RPMI7951 (cell line): ENCODE results near the gene SEMA4D. TPM values are rescaled to one million over a fixed set of nuclear protein-coding genes. Genes with fewer than 3 reads are reported as not detected.

Source experiments
- DNase-seq: peaks from one replicate; pipeline ENCODE4 v3.0.0-alpha.2; 2012; ENCODE audit warnings: low read depth
- total RNA-seq: library from RNA; depleted of rRNA; stranded (reverse); fragments of >200 nt; shearing (Covaris generic); gene quantifications from 2 replicates; pipeline ENCODE4 v1.2.3, GENCODE V29; 2014

Gene SEMA4D
- total RNA-seq, 1 experiment from 2014 or later: 0.12 TPM

- no peak for DNase-seq
Measured at GRCh38 chr9:89370593-89370992, 127.3 kb downstream of the SEMA4D start.

DNA sequence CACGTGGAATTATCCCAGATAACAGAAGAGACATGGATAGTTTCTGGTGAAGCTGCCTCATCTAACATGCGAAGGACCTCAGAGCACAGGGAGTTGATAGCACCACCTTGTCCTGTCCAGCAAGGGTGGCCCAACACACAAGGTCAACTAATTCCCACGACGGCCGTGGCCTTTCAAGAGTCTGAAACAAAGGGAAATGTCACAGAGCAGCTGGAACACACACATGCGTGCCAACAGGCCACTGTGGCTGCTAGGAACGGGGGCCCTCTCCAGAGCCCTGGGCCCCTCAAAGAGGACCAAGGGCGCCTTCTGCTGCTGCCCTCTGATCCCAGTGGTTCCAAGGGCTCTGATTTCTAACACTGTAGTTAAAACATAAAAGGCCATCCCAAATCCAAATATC, 128.9 kb downstream of the SEMA4D start:
- DNase-seq: no peak

GRCh38 chr9:89368550-89368949, 129.4 kb downstream of the SEMA4D start:
- no peak for DNase-seq

DNA sequence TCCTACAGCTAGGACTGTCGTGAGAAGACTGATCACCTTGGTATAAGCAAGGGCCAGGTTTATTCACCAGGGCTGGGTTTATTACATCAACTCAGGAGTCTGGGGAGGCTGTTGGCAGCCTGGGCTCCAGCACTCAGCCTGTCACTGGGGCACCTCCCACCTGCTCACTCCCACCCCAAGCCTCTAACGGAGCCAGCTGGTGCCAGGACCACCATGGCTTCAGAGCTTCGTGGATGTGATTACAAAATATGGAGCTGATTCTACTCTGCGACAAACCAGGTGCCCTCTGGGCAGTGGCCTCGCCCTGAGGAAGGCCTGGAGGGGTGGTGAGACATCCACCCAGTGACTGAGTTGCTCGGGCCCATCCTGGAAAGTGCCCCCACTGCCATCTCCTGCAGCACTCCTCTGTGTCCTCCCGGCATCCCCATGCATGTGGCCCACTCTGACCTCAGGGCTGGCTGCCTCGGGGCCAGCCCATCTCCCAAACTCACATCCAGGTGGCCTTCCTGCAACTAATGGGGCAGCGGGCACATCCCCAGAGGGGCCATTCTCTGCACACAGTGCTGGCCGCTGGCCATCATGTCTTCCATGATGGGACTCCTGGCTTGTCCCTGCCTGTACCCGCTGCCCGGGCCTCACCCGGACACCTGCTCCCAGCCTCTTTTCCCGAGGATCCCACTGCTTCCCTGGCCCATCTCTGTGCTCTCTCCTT, 130.0 kb downstream of the SEMA4D start:
- no peak for DNase-seq

- DNase-seq: no peak
Measured at GRCh38 chr9:89367281-89367680, 130.6 kb downstream of the SEMA4D start.

DNA sequence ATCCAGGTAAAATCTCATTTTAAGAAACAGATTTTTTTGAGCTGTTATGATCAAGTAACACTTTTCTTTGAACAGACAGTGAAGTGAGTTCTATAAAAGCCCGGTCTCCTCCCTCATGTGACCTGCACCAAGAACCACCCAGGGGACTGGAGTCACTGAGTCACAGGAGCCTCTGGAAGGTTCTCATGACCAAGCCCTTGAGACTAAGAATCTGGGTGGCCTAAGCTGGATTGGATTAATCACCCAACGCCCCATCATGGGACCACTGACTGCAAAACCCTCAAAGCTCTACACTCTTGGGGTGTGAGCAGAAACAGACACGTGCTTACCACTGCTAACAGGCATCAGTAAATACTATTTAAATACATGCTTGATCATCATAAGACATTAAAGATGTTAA, 131.2 kb downstream of the SEMA4D start:
- DNase-seq: no peak

GRCh38 chr9:89365532-89365912, 132.4 kb downstream of the SEMA4D start:
- DNase-seq: no peak

DNA sequence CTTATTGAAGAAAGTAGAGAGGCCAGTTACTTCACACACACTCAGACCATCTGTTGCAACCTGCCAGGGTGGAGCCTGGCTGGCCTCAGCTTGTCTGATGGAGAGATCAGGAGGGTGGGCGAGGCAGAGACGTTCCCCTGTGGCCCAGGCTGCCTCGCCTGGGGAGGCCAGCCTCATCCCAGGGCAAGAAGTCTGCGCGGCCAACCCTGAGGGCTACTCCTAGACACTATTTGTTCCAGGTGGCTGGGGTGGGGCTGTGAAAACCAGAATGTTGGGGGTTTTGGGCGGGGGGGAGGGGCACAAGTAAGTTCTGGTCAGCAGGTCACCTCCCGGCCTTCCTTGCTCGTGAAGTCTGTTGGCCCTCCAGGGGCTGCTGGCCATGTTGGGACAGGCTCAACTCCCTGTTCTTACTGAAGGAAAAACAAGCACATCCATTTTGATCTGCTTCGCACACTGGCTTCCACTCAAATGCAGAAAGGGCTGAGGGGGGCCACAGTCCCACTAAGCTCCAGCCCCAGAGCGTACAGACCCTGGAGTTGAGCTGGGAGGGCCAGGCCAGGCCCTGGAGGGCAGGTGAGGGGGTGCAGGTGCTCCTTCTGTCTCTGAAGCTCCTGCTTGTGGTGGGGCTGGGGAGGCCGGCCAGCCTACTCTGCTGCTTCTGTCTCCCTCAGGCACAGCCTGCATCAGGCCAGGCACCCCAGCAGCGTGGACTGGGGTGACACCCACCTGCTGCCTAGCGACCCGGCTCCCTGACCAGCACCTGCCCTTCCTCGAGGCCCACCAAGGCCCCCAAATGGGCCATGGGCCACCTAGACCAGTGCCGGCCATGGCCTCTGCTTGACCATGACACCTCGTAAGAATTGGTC, 133.0 kb downstream of the SEMA4D start:
- DNase-seq: no peak

DNA sequence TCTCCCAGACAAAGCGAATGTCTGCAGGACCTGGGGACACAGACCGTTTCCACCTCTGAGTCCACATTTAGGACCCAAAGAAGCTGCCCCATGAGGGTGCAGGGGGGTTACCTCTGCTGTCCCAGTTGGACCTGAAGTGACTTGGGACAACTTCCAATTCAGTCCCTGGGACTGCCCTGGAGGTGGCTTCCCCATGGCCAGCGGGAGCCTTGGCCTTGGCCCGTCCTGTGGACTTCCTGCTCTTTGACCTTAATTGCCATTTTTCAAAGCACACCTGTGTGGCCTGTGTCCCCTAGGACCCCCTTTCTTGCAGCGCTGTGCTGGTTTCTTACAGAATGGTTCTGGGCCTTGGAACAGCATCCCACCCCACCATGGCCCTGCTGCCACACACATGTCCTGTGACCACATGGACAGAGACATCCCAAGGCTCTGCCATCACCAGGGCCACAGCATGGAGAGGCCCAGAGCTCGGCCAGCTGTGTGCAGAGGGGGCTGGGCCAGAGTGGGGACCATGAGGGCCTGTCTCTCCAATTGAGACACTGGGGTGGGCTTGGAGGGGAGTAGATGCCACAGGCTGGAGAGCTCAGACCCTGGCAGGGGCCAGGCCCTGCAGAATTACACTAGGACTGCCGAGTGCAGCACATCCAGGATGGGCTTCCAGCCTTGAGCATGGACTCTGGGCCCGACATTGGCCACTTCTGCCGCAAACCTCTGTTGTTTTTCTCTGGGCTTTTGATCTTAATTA, 133.8 kb downstream of the SEMA4D start:
- DNase-seq: no peak

DNA sequence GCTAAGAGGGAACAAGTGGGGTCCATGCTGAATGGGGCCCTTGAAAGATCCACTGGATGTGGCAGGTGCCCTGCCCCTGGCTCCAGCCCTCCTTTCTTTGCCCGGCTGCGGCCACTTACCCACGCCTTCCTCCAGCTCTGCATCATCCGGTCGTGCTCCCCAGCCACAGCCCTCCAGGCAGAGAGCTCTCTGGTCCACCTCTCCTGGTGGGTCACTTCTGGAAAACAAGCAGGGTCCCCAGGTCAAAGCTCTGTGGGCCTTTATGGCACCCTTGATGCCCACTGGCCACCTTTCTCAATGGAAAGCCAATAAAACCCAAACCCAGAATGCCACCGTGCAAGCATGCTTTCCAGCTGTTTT, 134.6 kb downstream of the SEMA4D start:
- no peak for DNase-seq

DNA sequence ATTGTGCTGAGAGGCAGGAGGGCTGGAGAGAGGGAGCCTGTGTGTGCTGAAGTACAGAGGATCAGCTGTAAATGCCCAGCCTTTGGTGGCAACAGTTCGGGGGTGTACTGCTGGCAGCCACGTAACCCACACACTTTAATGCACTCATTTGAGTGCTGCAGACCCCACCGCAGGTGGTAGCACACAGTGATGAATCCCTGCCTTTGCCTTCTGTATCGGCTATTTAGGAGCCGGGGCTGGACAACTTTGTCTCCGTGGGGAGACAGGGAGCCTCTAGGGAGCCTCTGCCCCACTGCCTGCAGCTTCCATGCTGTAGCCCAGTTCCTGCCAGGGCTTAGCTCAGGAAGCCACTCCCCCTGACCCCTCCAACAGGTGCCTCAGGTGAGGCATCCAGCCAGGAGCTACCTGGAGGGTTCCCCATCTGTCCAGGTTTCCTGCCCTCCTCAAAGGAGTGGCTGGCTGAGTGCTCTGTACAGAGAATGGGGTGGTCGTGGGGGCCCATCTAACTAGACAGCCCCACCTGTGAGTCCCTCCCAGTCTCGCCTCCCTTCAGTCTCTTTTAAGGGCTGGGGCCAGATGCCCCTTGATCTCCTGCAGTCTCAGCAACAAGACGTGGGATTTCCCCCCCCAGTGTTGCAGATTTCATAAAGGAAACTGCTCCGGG, 135.1 kb downstream of the SEMA4D start:
- no peak for DNase-seq

DNA sequence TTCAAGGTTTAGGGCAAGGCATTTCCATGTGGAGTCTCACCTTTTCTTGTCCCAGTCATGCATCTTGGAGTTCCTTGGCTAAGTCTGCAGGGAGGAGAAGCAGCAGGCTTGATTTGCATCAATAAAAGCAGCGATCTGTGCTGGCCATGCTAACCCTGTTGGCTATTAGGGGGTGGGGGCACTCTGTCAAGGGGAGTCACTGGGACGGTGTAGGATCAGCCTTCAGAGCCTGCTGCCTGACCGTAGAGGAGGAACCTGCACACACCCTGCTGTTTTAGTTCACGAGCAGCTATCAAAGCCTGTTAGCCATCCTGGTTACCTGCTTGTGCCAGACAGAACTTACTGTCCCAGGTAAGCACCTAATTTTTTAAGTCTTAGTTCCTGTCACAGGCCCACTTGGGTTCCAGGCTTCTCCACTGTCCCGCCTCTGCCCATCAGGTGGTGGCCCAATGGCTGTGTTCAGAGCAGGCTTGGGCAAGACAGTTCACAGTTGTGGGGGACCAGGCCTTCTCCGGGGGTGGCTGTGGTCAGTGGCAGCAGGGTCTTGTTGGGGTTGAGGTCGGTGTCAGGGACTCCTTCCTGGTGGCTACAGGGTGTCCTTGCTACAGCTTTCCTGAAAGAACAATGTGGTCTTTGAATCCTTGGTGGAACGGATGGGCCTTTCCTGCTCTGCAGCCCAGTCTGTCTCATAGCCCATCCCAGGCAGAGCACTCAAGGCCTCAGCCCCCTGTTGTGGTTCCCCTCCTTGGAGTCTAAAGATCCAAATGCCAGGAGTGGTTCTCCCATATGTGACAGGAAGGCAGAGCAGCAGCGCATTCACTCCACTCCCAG, 135.9 kb downstream of the SEMA4D start:
- DNase-seq: no peak

- no peak for DNase-seq
Measured at GRCh38 chr9:89361031-89361430, 136.9 kb downstream of the SEMA4D start.

GRCh38 chr9:89360465-89360864, 137.4 kb downstream of the SEMA4D start:
- DNase-seq: no peak

DNA sequence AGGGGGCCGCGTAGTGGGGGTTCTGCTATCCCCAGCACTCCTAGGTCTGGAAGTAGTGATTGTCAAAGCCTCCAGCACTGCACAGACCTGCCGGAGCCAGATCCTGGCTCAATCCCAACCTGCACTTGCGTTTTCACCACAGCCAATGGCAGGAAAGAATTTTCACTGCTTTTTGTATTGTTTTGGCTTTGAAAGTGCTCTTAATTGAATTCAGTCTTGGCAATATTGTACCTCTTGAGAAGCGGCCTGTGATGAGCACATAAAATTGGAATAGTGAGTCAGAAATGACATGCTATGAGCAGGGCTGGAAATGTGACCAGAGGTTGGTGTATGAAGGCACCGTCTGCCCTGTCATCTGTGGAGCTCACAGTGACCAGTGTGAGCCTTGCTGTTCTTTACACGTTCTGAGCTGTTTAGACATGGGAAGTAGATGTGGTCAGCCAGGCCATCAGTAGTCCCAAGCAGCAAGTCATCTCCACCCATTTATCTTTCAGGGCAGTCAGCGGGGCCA, 138.1 kb downstream of the SEMA4D start:
- no peak for DNase-seq

GRCh38 chr9:89358985-89359384, 138.9 kb downstream of the SEMA4D start:
- no peak for DNase-seq

DNA sequence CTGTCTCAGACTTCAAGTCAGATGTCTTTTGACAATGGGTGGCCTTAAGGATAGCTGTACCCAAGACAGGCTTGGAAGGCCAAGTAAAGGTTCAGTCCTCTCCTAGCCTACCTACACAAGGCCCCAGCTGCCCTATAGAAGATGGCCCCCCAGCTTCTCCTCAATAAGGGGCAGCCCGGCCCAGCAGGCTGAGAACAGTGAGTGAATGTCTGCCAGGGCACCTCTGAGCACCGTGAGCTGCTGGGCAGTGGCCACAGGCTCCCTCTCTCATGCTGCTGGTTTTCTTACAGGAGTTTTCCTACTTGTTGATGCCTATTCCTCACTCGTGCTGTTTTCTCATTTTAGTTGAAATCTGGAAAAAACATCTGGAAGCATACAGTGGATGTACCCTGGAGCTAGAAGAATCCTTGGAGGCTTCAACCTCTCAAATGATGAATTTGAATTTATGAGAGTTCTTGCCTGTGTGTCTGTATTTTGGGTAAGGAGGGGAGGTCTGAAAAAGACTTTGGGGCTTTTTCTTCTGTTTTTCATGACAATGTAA, 139.5 kb downstream of the SEMA4D start:
- DNase-seq: no peak

GRCh38 chr9:89357331-89358197, 140.3 kb downstream of the SEMA4D start:
- DNase-seq: no peak

DNA sequence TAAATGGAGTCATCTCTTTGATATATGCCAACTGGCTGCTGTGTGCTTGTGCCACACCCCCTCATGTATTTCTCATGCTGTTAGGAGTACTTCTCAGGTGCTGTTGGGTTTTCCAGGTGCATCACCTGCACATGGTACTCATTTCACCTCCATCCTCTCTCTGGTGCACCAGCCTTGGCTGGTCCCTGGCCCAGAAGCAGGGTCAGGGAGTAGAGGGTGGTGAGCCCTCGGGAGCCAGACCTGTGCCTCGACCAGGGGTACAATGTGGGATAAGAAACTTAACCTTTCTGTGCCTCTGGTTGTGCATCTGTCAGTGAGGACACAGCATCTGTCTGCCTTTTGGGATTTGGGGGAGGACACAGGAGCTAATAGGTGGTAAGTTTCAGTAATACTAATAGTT, 141.1 kb downstream of the SEMA4D start:
- DNase-seq: no peak

DNA sequence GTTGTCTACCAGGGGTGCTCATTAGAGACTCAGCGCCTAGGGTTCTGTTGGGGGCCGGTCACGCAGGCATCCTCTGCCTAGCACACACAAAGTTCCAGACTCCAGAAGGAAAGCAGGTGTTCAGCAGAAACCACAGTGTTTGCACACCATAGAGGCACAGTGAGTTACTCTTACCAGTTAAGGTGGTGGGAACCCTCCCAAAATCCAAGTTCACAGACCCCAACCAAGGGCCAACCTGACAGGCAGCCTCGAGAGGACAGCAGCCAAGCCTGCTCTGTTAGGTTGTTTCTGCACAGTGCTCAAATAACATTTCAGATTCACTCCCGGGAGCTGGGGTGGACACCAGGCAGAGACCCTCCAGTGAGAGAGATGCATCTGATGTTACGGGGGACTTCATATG, 143.4 kb downstream of the SEMA4D start:
- DNase-seq: no peak
